ENCODE results near the gene ESF1. TPM values are rescaled to one million over a fixed set of nuclear protein-coding genes. Genes with fewer than 3 reads are reported as not detected.

The ESF1 gene
- total and polyA plus RNA-seq, 9 donors: 11.6 to 20.4 (median 15.6) TPM

DNA sequence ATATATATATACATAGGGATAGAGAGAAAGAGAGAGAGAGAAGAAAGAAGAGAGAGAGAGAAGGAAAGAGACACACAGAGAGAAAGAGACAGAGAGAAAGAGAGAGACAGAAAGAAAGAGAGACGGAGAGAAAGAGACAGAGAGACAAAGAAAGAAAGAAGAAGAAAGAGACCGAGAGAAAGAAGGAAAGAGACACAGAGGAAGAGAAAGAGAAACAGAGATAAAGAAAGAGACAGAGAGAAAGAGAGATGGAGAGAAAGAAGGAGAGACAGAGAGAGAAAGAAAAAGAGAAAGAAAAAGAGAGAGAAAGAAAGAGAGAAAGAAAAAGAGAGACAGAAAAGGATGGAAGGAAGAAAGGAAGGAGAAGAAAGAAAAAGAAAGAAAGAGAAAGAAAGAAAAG is 99.1 kb downstream of the ESF1 start:
- no peak for DNase-seq
- Histone ChIP-seq H3K9me3 (replicated peaks; ENCODE audit: control insufficient read depth, low read depth, low read length) (no peaks in the 10 kb centered on the region), H3K4me1 (ENCODE audit: control insufficient read depth, insufficient read depth, low read length) (no peaks in the 10 kb centered on the region), H3K27ac (ENCODE audit: low read length) (no peak overlapping the region), H3K27me3 (ENCODE audit: control insufficient read depth, insufficient read depth, low read length) (no peaks in the 10 kb centered on the region), H3K36me3 (ENCODE audit: control insufficient read depth, insufficient read depth, low read length) (no peaks in the 10 kb centered on the region), H3K4me3 (ENCODE audit: low read length) (no peak overlapping the region)
- 96% methylated on average over 2 of the region's 2 CpGs for WGBS (ENCODE audit: insufficient coverage)

DNA sequence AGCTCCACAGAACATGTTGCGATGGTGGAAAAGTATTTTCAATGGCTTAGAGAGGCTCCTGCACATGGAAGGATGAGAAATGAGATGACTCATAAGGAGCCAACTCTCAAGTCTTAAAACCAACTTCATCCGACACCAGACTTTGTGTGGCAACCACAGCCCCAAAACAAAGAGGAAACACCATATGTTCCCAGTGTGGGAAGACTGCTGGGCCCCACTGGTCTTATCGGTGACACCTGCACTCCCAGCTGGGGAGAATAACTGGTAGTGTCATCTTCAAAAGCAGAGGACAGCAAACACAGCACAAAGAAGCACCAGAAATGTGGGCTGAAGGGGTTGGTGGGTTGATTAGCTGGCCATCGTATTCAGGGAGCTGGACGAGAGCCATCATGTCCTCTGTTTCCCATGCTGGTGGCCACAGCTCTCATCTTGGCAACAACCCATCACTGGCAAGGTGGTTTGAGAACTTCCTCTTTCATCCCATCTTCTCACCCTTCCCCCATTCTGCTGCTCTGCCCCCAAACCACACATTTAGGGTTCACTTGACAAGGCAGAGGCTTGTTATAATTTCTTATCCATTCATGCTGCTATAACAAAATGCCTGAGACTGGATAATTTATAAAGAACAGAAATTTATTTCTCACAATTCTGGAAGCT is 100.0 kb downstream of the ESF1 start:
- Histone ChIP-seq H3K9me3 (replicated peaks; ENCODE audit: control insufficient read depth, low read depth, low read length) (no peaks in the 10 kb centered on the region), H3K36me3 (ENCODE audit: control insufficient read depth, insufficient read depth, low read length) (no peaks in the 10 kb centered on the region), H3K27ac (ENCODE audit: low read length) (no peak overlapping the region), H3K4me1 (ENCODE audit: control insufficient read depth, insufficient read depth, low read length) (no peaks in the 10 kb centered on the region), H3K27me3 (ENCODE audit: control insufficient read depth, insufficient read depth, low read length) (no peaks in the 10 kb centered on the region), H3K4me3 (ENCODE audit: low read length) (no peak overlapping the region)
- 63% methylated on average over 1 of the region's 5 CpGs for WGBS (ENCODE audit: insufficient coverage)
- no peak for DNase-seq

DNA sequence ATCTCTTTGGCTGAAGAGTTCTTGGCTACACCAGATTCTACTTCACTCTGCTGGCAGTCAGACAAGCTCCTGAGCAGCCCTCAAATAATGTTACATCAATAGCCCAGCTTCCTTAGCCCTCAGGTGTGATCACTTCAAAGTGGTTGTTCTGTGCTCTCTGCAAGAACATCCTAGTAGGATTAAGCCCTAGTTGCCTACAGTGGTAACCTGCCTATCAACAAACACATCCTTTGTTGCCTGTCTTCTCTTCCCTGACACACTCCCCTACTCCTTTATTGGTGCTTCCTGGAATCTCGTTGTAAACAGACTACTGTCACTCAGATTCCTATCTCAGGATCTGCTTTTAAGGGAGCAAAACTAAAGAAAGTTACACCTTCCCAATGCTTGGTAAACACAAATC is 100.9 kb downstream of the ESF1 start:
- no CpG with 5 or more reads among the region's 1 CpG for WGBS (ENCODE audit: insufficient coverage)
- H3K4me1 ChIP-seq (ENCODE audit: control insufficient read depth, insufficient read depth, low read length): no peaks in the 10 kb centered on the region
- no peak overlapping the region for H3K4me3 ChIP-seq (ENCODE audit: low read length)
- no peak for DNase-seq
- no peaks in the 10 kb centered on the region for H3K36me3 ChIP-seq (ENCODE audit: control insufficient read depth, insufficient read depth, low read length)
- H3K27ac ChIP-seq (ENCODE audit: low read length): no peak overlapping the region
- no peaks in the 10 kb centered on the region for H3K27me3 ChIP-seq (ENCODE audit: control insufficient read depth, insufficient read depth, low read length)
- no peaks in the 10 kb centered on the region for H3K9me3 ChIP-seq (replicated peaks; ENCODE audit: control insufficient read depth, low read depth, low read length)

DNA sequence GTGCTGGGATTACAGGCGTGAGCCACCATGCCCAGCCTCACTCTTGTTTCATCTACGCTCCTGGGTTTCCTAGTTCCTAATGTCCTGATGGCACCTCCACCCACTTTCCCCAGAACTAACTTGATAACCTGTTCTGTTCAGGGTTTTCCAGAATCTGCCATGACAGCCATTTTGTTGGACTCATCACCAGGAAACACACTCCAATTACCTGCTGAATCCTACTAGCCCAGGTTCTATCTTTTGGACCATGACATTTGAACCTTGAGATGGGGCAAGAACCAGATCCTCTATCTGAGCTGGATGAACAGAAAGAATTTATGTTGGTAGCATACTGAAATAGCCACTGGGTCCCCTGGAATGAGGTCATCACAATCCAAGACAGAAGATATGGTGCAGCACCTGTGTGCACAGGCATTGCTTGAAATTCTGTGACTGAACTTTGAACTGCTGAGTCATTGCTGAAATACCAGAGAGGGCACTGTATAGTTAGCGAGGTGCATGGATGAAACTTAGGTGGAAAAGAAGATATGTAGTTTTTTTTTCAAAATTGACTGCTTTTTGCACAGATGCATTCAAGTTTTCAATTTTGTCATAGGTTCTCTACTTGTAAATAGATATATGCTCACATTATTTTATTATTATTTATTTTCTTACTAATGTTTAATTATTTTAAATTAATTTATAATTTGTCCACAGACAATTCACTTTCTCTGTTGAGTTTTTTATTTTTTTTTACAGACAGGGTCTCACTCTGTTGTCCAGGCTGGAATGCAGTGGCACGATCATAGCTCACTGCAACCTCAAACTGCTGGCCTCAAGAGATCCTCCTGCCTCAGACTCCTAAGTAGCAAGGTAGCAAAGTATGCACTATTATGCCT is 103.2 kb downstream of the ESF1 start:
- WGBS (ENCODE audit: insufficient coverage): 100% methylated on average over 2 of the region's 4 CpGs
- Histone ChIP-seq H3K27ac (ENCODE audit: low read length) (no peak overlapping the region), H3K4me3 (ENCODE audit: low read length) (no peak overlapping the region), H3K9me3 (replicated peaks; ENCODE audit: control insufficient read depth, low read depth, low read length) (no peaks in the 10 kb centered on the region), H3K27me3 (ENCODE audit: control insufficient read depth, insufficient read depth, low read length) (no peaks in the 10 kb centered on the region), H3K36me3 (ENCODE audit: control insufficient read depth, insufficient read depth, low read length) (no peaks in the 10 kb centered on the region), H3K4me1 (ENCODE audit: control insufficient read depth, insufficient read depth, low read length) (peaks cover 4% of the 10 kb centered on the region)
- DNase-seq: no peak

DNA sequence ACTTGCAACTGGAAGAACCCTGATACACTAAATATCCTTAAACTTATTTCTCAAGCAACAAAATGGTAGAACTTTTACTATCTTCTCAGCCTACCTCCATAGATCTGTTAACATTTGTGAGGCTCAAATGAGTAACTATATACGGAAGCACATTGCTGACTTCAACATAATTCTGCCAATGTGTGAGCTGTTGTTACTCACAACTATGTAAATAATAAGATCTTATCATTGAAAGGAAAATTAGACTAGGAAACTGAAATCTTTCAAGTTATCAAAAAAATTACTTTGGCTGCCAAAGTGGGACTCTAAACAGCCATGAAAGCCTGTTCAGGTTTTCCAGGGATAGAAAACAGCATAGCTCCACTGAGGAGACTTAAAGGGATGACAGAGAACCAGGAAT is 105.8 kb downstream of the ESF1 start:
- peaks cover 4% of the 10 kb centered on the region for H3K4me1 ChIP-seq (ENCODE audit: control insufficient read depth, insufficient read depth, low read length)
- DNase-seq: no peak
- H3K27ac ChIP-seq (ENCODE audit: low read length): no peak overlapping the region
- no CpG with 5 or more reads among the region's 1 CpG for WGBS (ENCODE audit: insufficient coverage)
- no peaks in the 10 kb centered on the region for H3K36me3 ChIP-seq (ENCODE audit: control insufficient read depth, insufficient read depth, low read length)
- H3K27me3 ChIP-seq (ENCODE audit: control insufficient read depth, insufficient read depth, low read length): no peaks in the 10 kb centered on the region
- H3K9me3 ChIP-seq (replicated peaks; ENCODE audit: control insufficient read depth, low read depth, low read length): no peaks in the 10 kb centered on the region
- no peak overlapping the region for H3K4me3 ChIP-seq (ENCODE audit: low read length)

DNA sequence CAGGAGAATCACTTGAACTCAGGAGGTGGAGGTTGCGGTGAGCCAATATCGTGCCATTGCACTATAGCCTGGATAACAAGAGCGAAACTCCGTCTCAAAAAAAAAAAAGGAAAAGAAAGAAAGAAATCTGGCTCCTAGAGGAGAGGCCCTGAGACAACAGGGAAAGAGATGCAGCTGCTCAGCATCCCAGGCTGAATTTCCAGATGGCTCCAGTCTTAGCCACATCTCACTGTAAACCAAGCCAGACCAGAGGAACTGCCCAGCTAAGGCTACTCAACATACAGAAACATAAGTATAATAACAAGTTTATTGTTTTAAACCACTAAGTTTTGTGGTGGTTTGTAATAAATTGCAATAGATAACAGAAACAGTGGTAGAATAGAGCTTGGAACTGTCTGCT is 107.5 kb downstream of the ESF1 start:
- Histone ChIP-seq H3K27ac (ENCODE audit: low read length) (no peak overlapping the region), H3K27me3 (ENCODE audit: control insufficient read depth, insufficient read depth, low read length) (no peaks in the 10 kb centered on the region), H3K9me3 (replicated peaks; ENCODE audit: control insufficient read depth, low read depth, low read length) (no peaks in the 10 kb centered on the region), H3K4me3 (ENCODE audit: low read length) (no peak overlapping the region), H3K4me1 (ENCODE audit: control insufficient read depth, insufficient read depth, low read length) (peaks cover 4% of the 10 kb centered on the region), H3K36me3 (ENCODE audit: control insufficient read depth, insufficient read depth, low read length) (no peaks in the 10 kb centered on the region)
- peak; percentile 81 for DNase-seq
- WGBS (ENCODE audit: insufficient coverage): 71% methylated on average over 4 of the region's 4 CpGs

DNA sequence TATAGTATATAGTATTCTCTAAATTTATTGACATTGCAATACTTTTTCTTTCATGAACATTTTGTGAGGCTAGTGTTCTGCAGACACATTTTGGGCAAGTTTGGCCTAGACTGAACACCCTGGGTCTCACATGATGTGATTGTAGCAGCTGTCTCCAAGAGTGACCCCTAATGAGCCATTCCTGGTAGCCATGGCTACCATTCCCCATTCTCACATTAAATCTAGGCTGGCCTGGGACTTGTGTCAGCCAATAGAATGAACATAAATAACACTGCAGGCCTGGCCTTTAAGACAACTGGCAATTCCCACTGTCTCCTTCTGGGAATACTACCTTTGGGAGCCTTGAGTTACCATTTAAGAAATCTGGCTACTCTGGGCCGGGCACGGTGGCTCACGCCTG is 108.0 kb downstream of the ESF1 start:
- DNase-seq: no peak
- Histone ChIP-seq H3K36me3 (ENCODE audit: control insufficient read depth, insufficient read depth, low read length) (no peaks in the 10 kb centered on the region), H3K27ac (ENCODE audit: low read length) (no peak overlapping the region), H3K27me3 (ENCODE audit: control insufficient read depth, insufficient read depth, low read length) (no peaks in the 10 kb centered on the region), H3K9me3 (replicated peaks; ENCODE audit: control insufficient read depth, low read depth, low read length) (no peaks in the 10 kb centered on the region), H3K4me1 (ENCODE audit: control insufficient read depth, insufficient read depth, low read length) (peaks cover 4% of the 10 kb centered on the region), H3K4me3 (ENCODE audit: low read length) (no peak overlapping the region)
- no CpG with 5 or more reads among the region's 3 CpGs for WGBS (ENCODE audit: insufficient coverage)

DNA sequence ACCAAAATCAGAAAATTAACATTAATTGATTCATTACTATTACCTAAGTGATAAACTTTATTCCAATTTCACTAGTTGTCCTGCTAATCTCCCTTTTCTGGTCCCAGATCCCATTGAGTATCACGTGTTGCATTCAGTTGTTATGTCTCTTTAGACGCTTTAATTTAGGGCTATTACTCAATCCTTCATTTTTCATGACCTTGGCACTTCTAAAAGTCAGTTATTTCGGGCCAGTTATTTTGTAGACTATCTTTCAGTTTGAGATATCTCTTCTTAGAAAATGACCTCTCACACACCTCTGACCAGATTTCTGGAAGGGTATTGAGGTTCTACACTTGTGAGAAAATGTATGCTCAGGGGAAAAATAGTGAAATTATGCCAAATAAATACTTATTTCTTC is 112.0 kb downstream of the ESF1 start:
- WGBS (ENCODE audit: insufficient coverage): no CpG with 5 or more reads among the region's 3 CpGs
- H3K27ac ChIP-seq (ENCODE audit: low read length): no peak overlapping the region
- H3K27me3 ChIP-seq (ENCODE audit: control insufficient read depth, insufficient read depth, low read length): no peaks in the 10 kb centered on the region
- DNase-seq: peak; percentile 43
- H3K4me3 ChIP-seq (ENCODE audit: low read length): no peak overlapping the region
- H3K9me3 ChIP-seq (replicated peaks; ENCODE audit: control insufficient read depth, low read depth, low read length): no peaks in the 10 kb centered on the region
- H3K4me1 ChIP-seq (ENCODE audit: control insufficient read depth, insufficient read depth, low read length): peaks cover 5% of the 10 kb centered on the region
- no peaks in the 10 kb centered on the region for H3K36me3 ChIP-seq (ENCODE audit: control insufficient read depth, insufficient read depth, low read length)

DNA sequence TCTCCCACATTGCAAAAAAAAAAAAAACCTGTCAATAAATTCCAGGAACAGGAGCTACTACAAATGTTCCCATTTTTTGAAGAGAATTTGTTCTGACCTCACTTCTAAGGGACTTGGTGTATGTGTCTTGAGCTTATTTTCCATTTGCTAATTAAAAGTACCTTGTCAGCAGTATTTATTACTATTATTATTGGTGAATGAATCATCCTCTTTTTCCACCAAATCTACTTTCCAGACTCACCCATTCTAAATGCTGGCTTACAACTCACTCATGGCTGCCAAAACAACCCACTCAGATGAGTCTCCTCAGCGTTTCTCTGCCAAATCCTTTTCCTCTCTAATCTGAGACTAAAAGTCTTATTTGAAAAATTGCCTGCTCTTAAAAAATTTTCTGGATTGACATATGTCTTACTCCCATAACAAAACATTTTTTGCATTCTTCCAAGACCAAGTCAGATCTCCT is 112.8 kb downstream of the ESF1 start:
- 0% methylated on average over 1 of the region's 1 CpG for WGBS (ENCODE audit: insufficient coverage)
- Histone ChIP-seq H3K9me3 (replicated peaks; ENCODE audit: control insufficient read depth, low read depth, low read length) (no peaks in the 10 kb centered on the region), H3K27ac (ENCODE audit: low read length) (peak overlapping the region; percentile 23), H3K4me3 (ENCODE audit: low read length) (no peak overlapping the region), H3K27me3 (ENCODE audit: control insufficient read depth, insufficient read depth, low read length) (no peaks in the 10 kb centered on the region), H3K36me3 (ENCODE audit: control insufficient read depth, insufficient read depth, low read length) (no peaks in the 10 kb centered on the region), H3K4me1 (ENCODE audit: control insufficient read depth, insufficient read depth, low read length) (peaks cover 5% of the 10 kb centered on the region)
- peak; percentile 95 for DNase-seq

DNA sequence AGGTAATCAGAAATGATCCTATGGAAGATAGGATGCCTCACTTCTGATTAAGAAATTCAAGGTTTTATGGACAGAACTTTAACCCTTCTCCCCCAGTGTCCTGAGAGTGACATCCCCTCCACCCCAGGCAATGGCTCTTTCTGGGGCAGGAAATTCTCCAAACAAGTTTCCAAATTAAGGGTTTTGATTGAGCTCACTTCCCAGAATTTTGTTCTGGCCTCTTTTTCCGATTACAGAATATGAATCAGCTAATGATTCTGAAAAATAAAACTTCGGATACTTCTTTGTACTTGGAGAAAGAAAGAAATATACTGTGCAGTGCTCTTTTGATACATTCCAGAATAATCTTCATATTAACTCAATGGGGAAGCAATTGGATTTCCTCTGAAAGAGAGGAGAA is 113.2 kb downstream of the ESF1 start:
- Histone ChIP-seq H3K27ac (ENCODE audit: low read length) (peak overlapping the region; percentile 23), H3K36me3 (ENCODE audit: control insufficient read depth, insufficient read depth, low read length) (no peaks in the 10 kb centered on the region), H3K4me3 (ENCODE audit: low read length) (no peak overlapping the region), H3K27me3 (ENCODE audit: control insufficient read depth, insufficient read depth, low read length) (no peaks in the 10 kb centered on the region), H3K4me1 (ENCODE audit: control insufficient read depth, insufficient read depth, low read length) (peaks cover 2% of the 10 kb centered on the region), H3K9me3 (replicated peaks; ENCODE audit: control insufficient read depth, low read depth, low read length) (no peaks in the 10 kb centered on the region)
- WGBS (ENCODE audit: insufficient coverage): no CpG with 5 or more reads among the region's 2 CpGs
- peak; percentile 80 for DNase-seq

Measured in muscle of leg (tissue), 11 donors.